Hepatocyte (in vitro differentiated cells): ENCODE results near the gene OR4X2.

Source experiments
- CTCF ChIP-seq: fragments of 200-600 bp; sonication (generic); IDR thresholded peaks from 2 replicates; pipeline ENCODE4 v1.5.1; 2016; ENCODE audit warnings: antibody characterized with exemption, mild to moderate bottlenecking; ENCODE audit not compliant: poor library complexity
- EZH2 ChIP-seq: fragments of 200-600 bp; sonication (generic); IDR thresholded peaks from 2 replicates; pipeline ENCODE4 v1.6.1; 2016; ENCODE audit warnings: antibody characterized with exemption, mild to moderate bottlenecking, borderline replicate concordance
- EZH2phosphoT487 ChIP-seq: fragments of 200-600 bp; sonication (generic); IDR thresholded peaks from one replicate; pipeline ENCODE4 v1.6.1; 2018; ENCODE audit warnings: antibody characterized with exemption, mild to moderate bottlenecking, low read depth, moderate library complexity; ENCODE audit not compliant: unreplicated experiment, severe bottlenecking

DNA sequence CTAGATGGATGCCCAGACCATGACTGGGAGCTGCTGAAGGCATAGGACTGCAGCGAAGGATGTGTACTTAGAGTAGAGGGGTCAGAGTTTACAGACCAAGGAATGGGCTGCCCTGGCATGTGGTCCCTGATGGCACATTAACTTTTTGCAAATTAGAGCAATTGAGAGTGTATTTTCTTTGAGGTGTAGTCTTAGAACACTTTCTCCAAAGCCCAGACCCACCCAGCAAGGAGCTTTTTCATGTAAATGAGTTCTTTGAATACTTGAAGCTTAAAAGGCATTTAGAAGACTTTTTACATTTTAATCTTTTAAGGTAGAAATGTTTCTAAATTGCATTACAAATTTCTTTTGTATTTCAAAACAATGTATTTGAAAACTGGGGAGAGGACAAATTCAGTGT is 27.7 kb downstream of the OR4X2 start:
- TF ChIP-seq CTCF (no peak), EZH2 (no peak), EZH2phosphoT487 (no peak)
